Esophagus (tissue), 2 donors: ENCODE data around the gene PCDHA1. TPM values are rescaled to one million over a fixed set of nuclear protein-coding genes. Genes with fewer than 3 reads are reported as not detected.
A peak's percentile ranks its signal among the peaks of the same experiment; 100 is the strongest.

Experiments
- H3K27ac ChIP-seq, 2 donors: one replicate each; pipeline ENCODE4 v1.5.1; 2013; ENCODE audit warnings: low read depth in 2 of 2, mild to moderate bottlenecking in 2 of 2, inconsistent platforms in 1 of 2, low read length in 1 of 2, moderate library complexity in 1 of 2
- H3K27me3 ChIP-seq, 2 donors: one replicate each; pipeline ENCODE4 v1.6.1; 2013; ENCODE audit warnings: low read length in 2 of 2, control low read depth in 1 of 2, mild to moderate bottlenecking in 1 of 2; ENCODE audit not compliant: insufficient read depth in 2 of 2, control insufficient read depth in 1 of 2
- H3K36me3 ChIP-seq, 2 donors: one replicate each; pipeline ENCODE4 v1.6.1; 2013; ENCODE audit warnings: low read length in 1 of 2; ENCODE audit not compliant: control insufficient read depth in 2 of 2, insufficient read depth in 2 of 2
- H3K4me1 ChIP-seq, 2 donors: one replicate each; pipeline ENCODE4 v1.6.1; 2013; ENCODE audit warnings: low read length in 1 of 2; ENCODE audit not compliant: control insufficient read depth in 2 of 2, insufficient read depth in 2 of 2
- H3K4me3 ChIP-seq, 2 donors: one replicate each; pipeline ENCODE4 v1.5.1; 2013; ENCODE audit warnings: low read length in 2 of 2, mild to moderate bottlenecking in 2 of 2, low read depth in 1 of 2, moderate library complexity in 1 of 2
- H3K9me3 ChIP-seq, 2 donors: one replicate each; pipeline ENCODE4 v1.6.1; 2013; ENCODE audit warnings: mild to moderate bottlenecking in 2 of 2, low read depth in 1 of 2, low read length in 1 of 2, moderate library complexity in 1 of 2; ENCODE audit not compliant: control insufficient read depth in 2 of 2, insufficient read depth in 1 of 2
- WGBS, 2 donors: extraction: QIAGEN DNeasy Blood & Tissue Kit; methylation state at CpG; one replicate each; pipeline ENCODE4 v1.1.7; 2013; 5-methylcytosine and 5-hydroxymethylcytosine counted together
- polyA plus RNA-seq, 2 donors: library from polyadenylated mRNA; stranded (reverse); fragments of 200-250 nt; gene quantifications; one replicate each; pipeline ENCODE4 v1.2.3, GENCODE V29; 2013
- donor health status: healthy with polysubstance abuse.
- donor health status: Bipolar disorder and iron deficiency.

PCDHA1 gene
- polyA plus RNA-seq, 2 donors = 0.02 TPM; not detected in 1

GRCh38 chr5:140883927-140884697 lies 98.2 kb downstream of the PCDHA1 start:
- peaks cover 19 to 20% of the 10 kb centered on the region in 2 donors for H3K9me3 ChIP-seq
- no peaks in the 10 kb centered on the region for H3K36me3 ChIP-seq
- 42 to 49% methylated on average over 75 to 79 of the region's 79 CpGs for WGBS, 2 donors
- H3K27me3 ChIP-seq = peaks cover 0 to 6% of the 10 kb centered on the region in 2 donors
- H3K4me3 ChIP-seq = no peak overlapping the region
- no peak overlapping the region for H3K27ac ChIP-seq
- no peaks in the 10 kb centered on the region for H3K4me1 ChIP-seq

DNA sequence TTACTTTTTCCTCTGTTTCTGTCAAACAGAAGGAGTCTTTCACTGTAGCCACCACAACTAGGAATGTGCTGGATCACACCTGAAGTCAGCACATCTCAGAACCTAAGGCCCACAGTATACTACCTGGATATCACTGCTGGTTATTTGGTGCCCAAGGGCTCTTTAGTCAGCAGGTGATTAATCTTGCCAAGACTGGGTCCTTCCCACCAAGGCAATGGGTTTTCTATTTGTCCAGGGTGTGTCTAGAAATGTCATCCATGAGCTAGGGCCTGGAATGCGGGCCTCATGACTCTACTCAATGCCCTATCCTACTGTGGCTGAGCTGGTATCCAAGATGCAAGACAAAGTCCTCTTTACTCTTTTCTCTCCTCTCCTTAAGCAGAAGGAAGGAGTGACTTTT lies 130.4 kb downstream of the PCDHA1 start:
- WGBS, 2 donors = 78 to 80% methylated on average over 1 of the region's 1 CpG
- H3K4me3 ChIP-seq = no peak overlapping the region
- H3K4me1 ChIP-seq = no peaks in the 10 kb centered on the region
- H3K27me3 ChIP-seq = no peaks in the 10 kb centered on the region
- no peaks in the 10 kb centered on the region for H3K36me3 ChIP-seq
- H3K27ac ChIP-seq = no peak overlapping the region
- H3K9me3 ChIP-seq = peaks cover 3 to 5% of the 10 kb centered on the region in 2 donors

DNA sequence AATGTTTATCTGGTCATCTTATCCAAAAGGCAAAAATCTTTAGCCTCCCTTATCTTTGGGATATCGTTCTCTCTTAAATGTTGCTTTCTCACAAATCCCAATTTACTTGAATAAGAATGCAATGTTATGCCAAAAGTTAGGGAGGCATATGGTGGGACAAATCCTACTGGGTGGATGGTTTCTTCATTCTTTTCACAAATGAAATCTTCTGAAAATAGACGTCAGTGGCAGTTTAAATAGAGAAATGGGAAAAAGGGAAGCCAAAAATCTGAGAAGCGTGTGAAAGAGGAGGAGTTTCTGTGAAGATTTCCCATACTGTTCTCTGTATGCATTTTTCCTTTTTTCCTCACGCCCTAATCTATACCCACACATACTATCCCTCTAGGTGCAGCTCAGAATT lies 137.7 kb downstream of the PCDHA1 start:
- peaks cover 0 to 6% of the 10 kb centered on the region in 2 donors for H3K27me3 ChIP-seq
- no peak overlapping the region for H3K4me3 ChIP-seq
- H3K27ac ChIP-seq = no peak overlapping the region
- 55 to 67% methylated on average over 4 of the region's 4 CpGs for WGBS, 2 donors
- H3K4me1 ChIP-seq = peaks cover 0 to 13% of the 10 kb centered on the region in 2 donors
- peaks cover 2 to 13% of the 10 kb centered on the region in 2 donors for H3K9me3 ChIP-seq
- no peaks in the 10 kb centered on the region for H3K36me3 ChIP-seq

GRCh38 chr5:140925806-140926442 lies 140.0 kb downstream of the PCDHA1 start, which contains the start of gene PCDHAC1:
TSS of gene PCDHAC1 (plus strand) at chr5:140926299. CDS start at chr5:140926893, 594 bp downstream.
- Histone ChIP-seq H3K27ac (no peak within 1 kb of the TSS), H3K4me3 (peak within 1 kb of the TSS; percentile 36 to 41), H3K27me3 (peaks cover 0 to 6% of the 10 kb centered on the region in 2 donors), H3K36me3 (no peaks in the 10 kb centered on the region), H3K9me3 (peaks cover 2 to 13% of the 10 kb centered on the region in 2 donors), H3K4me1 (peaks cover 0 to 13% of the 10 kb centered on the region in 2 donors)
- WGBS, 2 donors = 5 to 7% methylated on average over 41 of the region's 41 CpGs

GRCh38 chr5:140926443-140927227 lies 140.7 kb downstream of the PCDHA1 start:
- Histone ChIP-seq H3K36me3 (no peaks in the 10 kb centered on the region), H3K9me3 (peaks cover 2 to 13% of the 10 kb centered on the region in 2 donors), H3K4me3 (peak overlapping the region; percentile 36 to 41), H3K27me3 (peaks cover 0 to 6% of the 10 kb centered on the region in 2 donors), H3K27ac (no peak overlapping the region), H3K4me1 (peaks cover 0 to 13% of the 10 kb centered on the region in 2 donors)
- 4 to 5% methylated on average over 71 to 74 of the region's 74 CpGs for WGBS, 2 donors

DNA sequence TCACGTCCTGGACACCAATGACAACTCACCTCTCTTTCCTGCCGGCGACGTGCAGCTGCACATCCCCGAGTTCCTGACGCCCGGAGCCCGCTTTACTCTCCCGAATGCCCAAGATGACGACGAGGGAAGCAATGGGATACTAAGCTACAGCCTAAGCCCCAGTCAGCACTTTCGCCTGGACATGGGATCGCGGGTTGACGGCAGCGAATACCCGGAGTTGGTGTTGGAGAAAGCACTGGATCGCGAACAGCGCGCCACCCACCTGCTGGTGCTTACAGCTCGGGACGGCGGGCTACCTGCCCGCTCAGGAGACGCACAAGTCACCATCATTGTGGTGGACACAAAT lies 141.3 kb downstream of the PCDHA1 start:
- peaks cover 0 to 6% of the 10 kb centered on the region in 2 donors for H3K27me3 ChIP-seq
- no peak overlapping the region for H3K27ac ChIP-seq
- WGBS, 2 donors = 10 to 15% methylated on average over 26 of the region's 26 CpGs
- peak overlapping the region; percentile 36 to 41 for H3K4me3 ChIP-seq
- peaks cover 2 to 13% of the 10 kb centered on the region in 2 donors for H3K9me3 ChIP-seq
- peaks cover 0 to 13% of the 10 kb centered on the region in 2 donors for H3K4me1 ChIP-seq
- H3K36me3 ChIP-seq = no peaks in the 10 kb centered on the region

DNA sequence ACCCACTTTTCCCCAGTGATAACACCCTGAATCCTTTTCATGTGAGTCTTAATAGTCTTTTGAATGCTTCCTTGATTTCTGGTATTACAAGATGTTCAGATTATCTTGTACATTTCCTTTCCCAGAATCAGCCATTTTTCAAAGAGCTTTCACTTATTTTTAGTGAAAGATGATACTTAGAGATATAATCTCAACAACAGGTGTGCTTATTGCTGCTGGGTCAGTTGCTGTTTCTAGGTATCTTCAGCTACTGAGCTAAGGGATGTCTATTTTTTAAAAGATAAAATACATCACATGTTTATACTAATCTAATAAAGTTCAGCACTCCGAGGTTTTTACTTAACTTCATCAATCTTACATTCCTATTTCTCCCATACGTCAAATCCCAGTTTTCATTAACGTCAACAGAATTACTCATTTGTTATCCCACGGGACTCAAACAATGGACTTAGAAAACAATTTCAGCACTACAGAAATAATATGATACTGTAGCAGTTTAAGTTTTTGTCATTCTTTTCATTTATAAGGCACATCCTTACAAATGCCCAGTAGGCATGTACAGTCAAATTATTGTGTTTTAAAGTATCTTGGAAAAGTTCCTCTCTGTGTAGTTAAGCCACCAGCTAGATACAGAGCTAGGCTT lies 149.1 kb downstream of the PCDHA1 start:
- Histone ChIP-seq H3K9me3 (no peaks in the 10 kb centered on the region), H3K4me3 (no peak overlapping the region), H3K36me3 (no peaks in the 10 kb centered on the region), H3K27ac (no peak overlapping the region), H3K4me1 (no peaks in the 10 kb centered on the region), H3K27me3 (no peaks in the 10 kb centered on the region)
- WGBS, 2 donors = 71 to 78% methylated on average over 4 of the region's 4 CpGs

DNA sequence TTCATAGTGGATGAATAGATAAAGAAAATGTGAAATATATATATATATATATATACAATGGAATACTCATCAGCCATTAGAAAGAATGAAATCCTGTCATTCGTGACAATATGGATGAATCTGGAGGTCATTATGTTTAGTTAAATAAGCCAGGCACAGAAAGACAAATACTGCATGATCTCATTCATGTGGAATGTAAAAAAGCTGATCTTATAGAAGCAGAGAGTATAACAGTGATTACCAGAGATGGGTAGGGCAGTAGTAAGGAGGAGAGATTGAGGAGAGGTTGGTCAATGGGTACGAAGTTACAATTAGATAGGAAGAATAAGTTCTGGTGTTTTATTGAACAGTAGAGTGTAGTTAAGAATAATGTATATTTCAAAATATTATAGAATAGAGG lies 160.6 kb downstream of the PCDHA1 start:
- Histone ChIP-seq H3K27me3 (no peaks in the 10 kb centered on the region), H3K27ac (no peak overlapping the region), H3K36me3 (no peaks in the 10 kb centered on the region), H3K4me1 (no peaks in the 10 kb centered on the region), H3K9me3 (no peaks in the 10 kb centered on the region), H3K4me3 (no peak overlapping the region)
- WGBS, 2 donors = 32 to 47% methylated on average over 2 of the region's 2 CpGs

GRCh38 chr5:140951636-140952035 lies 165.7 kb downstream of the PCDHA1 start:
- Histone ChIP-seq H3K27me3 (no peaks in the 10 kb centered on the region), H3K27ac (no peak overlapping the region), H3K4me1 (no peaks in the 10 kb centered on the region), H3K4me3 (no peak overlapping the region), H3K36me3 (no peaks in the 10 kb centered on the region), H3K9me3 (no peaks in the 10 kb centered on the region)
- 76 to 79% methylated on average over 6 of the region's 6 CpGs for WGBS, 2 donors
